H1 (cell line): Measurements from ENCODE around the gene ZNF831. TPM values are rescaled to one million over a fixed set of nuclear protein-coding genes. Genes with fewer than 3 reads are reported as not detected.

ENCODE experiments used
- CTCF ChIP-seq, 3 experiments: IDR thresholded peaks; 1 replicate in 2 of 3; 2 replicates in 1 of 3; pipeline versions ENCODE4 v1.5.1 to v1.6.1; 2011; ENCODE audit warnings: low read length in 3 of 3, mild to moderate bottlenecking in 3 of 3, inconsistent platforms in 2 of 3, low read depth in 1 of 3, moderate library complexity in 1 of 3; ENCODE audit not compliant: insufficient read depth in 1 of 3; ENCODE audit errors: control extremely low read depth in 1 of 3
- SP2 ChIP-seq: IDR thresholded peaks from 2 replicates; pipeline ENCODE4 v1.6.1; 2012; ENCODE audit warnings: mild to moderate bottlenecking, low read length, inconsistent platforms
- polyA plus RNA-seq, 7 experiments: library from polyadenylated mRNA; depleted of rRNA in 3 of 7; stranded (reverse) in 5 of 7; unstranded in 2 of 7; fragments of >200 nt in 5 of 7; fragments of 200-250 nt in 2 of 7; gene quantifications; 1 replicate in 5 of 7; 2 replicates in 1 of 7; 4 replicates in 1 of 7; pipeline versions ENCODE4 v1.2.1 to v1.2.3, GENCODE V29; 2011 to 2013; ENCODE audit warnings: missing spikeins in 2 of 7, mixed read lengths in 2 of 7
- total RNA-seq: library from RNA; stranded (reverse); fragmentation: NEBNext Ultra II Directional; extraction: Animal tissue kit (Norgen Biotek cat#: 25700); gene quantifications from 2 replicates; pipeline ENCODE4 v1.2.1, GENCODE V29; 2021

ZNF831 gene
- total and polyA plus RNA-seq, 2 of the 8 experiments (the other 6 are each of a cell fraction or from before 2014, with no cell fraction given), result not detected

GRCh38 chr20:59134182-59134581 lies 29.4 kb upstream of the ZNF831 start (continued):
- TF ChIP-seq CTCF (IDR thresholded peaks at IDR 0.05; ENCODE audit: control extremely low read depth in 1 of 3, insufficient read depth in 1 of 3, low read depth in 1 of 3, low read length in 3 of 3), result no peak
- no peak for TF ChIP-seq SP2
